ENCODE results near the gene ACVR2B. TPM values are rescaled to one million over a fixed set of nuclear protein-coding genes. Genes with fewer than 3 reads are reported as not detected.

Gene ACVR2B
- total RNA-seq, 1 donor from 2014 or later, result 8.2 TPM

DNA sequence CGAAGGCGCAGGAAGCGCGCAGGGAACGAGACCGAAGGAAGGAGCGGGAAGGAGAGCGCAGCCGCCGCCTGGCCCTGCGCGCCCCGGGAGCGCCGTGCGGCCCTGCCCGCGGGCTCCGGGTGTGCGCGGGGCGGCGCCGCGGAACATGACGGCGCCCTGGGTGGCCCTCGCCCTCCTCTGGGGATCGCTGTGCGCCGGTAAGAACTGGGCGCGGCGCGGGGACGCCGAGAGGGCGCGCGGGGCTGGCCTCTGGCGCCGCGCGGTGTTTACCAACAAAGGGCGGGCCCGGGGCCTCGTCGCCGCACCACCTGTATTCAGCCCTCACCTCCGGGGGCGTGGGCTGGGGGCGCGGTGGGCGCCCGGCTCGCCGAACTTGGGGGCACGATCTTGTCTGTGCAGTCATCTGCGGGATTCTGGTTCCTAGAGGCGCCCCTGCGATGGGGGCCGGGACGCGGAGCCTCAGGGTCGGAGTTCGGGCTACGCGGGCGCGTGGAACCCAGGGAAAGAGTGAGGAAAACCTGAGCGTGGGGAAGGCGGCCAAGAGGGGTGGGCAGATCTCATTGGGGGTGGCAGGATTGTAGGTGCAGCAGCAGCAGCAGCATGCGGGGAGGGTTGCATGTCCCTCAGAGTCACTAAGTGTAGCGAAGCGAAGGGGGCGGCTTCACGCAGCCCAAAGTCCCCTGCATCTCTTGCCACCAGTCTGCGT lies 641 bp downstream of the ACVR2B start:
- H3K27ac ChIP-seq, result peak overlapping the region; percentile 89
- ATAC-seq, result peak; percentile 60 to 69
- no peaks in the 10 kb centered on the region for H3K36me3 ChIP-seq
- no peaks in the 10 kb centered on the region for H3K27me3 ChIP-seq (ENCODE audit: low read depth)
- no peaks in the 10 kb centered on the region for H3K9me3 ChIP-seq
- TF ChIP-seq, protein P1, sequence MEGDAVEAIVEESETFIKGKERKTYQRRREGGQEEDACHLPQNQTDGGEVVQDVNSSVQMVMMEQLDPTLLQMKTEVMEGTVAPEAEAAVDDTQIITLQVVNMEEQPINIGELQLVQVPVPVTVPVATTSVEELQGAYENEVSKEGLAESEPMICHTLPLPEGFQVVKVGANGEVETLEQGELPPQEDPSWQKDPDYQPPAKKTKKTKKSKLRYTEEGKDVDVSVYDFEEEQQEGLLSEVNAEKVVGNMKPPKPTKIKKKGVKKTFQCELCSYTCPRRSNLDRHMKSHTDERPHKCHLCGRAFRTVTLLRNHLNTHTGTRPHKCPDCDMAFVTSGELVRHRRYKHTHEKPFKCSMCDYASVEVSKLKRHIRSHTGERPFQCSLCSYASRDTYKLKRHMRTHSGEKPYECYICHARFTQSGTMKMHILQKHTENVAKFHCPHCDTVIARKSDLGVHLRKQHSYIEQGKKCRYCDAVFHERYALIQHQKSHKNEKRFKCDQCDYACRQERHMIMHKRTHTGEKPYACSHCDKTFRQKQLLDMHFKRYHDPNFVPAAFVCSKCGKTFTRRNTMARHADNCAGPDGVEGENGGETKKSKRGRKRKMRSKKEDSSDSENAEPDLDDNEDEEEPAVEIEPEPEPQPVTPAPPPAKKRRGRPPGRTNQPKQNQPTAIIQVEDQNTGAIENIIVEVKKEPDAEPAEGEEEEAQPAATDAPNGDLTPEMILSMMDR (IDR thresholded peaks at IDR 0.05), result no peak
- peak overlapping the region; percentile 93 for H3K4me3 ChIP-seq
- H3K4me1 ChIP-seq, result peaks cover 36% of the 10 kb centered on the region
- DNase-seq, result peak; percentile 68
- intact Hi-C loops (cut with DNase I), result no loop called here

DNA sequence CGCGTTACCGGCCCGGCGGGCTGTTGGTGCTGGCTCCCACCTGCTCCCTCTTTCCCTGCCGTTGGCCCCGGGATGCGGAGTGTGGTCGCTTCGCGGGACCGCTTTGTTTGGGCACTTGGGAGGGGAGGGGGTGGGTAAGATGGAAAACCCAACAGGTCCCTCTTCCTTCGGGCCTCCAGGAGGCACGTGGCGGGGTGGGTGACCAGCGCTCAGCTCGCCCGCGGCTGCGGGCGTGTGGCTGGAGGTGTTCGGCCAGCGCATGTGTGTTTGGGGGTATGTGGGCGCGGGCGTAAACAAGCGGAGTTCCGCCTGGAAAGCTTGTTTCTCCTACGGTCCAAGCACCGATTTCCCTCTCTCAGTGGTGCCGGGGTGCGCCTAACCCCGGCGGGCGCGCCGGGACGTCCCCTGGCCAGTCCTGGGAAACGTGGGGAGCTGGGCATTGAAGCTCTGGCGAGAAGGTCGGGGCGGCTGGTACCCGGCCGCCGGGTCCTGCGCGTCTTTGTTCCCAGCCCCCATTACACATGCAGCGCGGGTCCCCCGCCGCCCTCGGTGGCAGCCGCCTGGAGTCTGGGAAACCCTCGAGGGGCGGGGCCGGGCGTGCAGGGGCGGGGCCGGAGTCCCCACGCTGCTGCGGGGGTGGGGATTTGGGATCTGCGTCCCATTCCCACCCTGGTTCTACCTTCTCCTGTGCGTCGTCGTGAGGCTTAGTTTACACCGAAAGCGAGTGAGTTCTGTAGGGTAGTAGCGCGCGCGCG lies 1.4 kb downstream of the ACVR2B start:
- no peaks in the 10 kb centered on the region for H3K9me3 ChIP-seq
- TF ChIP-seq, protein P1 (IDR thresholded peaks at IDR 0.05), result no peak
- H3K27me3 ChIP-seq (ENCODE audit: low read depth), result no peaks in the 10 kb centered on the region
- intact Hi-C loops (cut with DNase I), result no loop called here
- peak; percentile 75 for DNase-seq
- peak overlapping the region; percentile 89 for H3K27ac ChIP-seq
- H3K36me3 ChIP-seq, result no peaks in the 10 kb centered on the region
- peak overlapping the region; percentile 93 for H3K4me3 ChIP-seq
- peaks cover 43% of the 10 kb centered on the region for H3K4me1 ChIP-seq
- ATAC-seq, result peak; percentile 74 to 80

DNA sequence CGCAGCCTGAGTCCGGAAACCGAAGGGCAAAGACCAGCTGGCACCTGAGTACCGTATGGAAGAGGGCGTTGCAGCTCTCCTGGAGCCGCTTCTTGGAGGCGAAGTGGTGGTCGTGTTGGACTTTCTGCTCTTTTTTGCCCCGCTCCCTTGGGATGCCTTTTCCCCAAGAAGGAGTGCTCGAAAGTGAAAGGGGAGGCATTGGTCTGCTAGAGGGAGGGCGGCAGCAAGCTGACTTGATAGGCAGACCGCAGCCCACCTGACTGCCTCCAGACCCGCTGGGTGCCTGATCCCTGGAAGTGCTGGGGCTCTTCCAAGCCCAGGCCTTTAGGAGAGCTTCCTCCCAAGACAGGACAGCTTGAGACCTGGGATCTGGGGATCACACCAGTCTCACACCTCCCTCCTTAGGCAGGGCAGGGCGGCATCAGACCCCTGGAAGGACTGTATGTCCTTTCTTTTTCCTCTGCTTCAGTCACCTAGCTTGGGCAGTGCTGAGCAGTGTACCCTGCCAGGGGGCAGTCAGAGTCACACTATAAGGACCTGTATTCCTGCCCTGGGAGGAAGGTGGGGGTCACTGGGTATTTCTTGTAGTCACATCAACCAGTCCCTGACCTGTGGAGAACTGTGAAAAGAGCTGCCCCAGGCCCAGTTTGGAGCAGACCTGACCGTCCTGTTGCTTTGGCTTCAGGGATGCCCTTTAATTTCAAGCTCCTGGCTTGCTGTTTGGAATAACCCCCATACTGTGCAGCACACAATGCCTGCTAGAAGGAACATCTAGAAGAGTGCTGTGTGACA lies 2.1 kb downstream of the ACVR2B start:
- ATAC-seq (peak in 1 of 2 donors; percentile 0), DNase-seq (peak; percentile 55)
- TF ChIP-seq, protein P1 (IDR thresholded peaks at IDR 0.05), result no peak
- Histone ChIP-seq H3K4me3 (peak overlapping the region; percentile 93), H3K27ac (peak overlapping the region; percentile 89), H3K4me1 (peaks cover 51% of the 10 kb centered on the region), H3K27me3 (ENCODE audit: low read depth) (no peaks in the 10 kb centered on the region), H3K9me3 (no peaks in the 10 kb centered on the region), H3K36me3 (no peaks in the 10 kb centered on the region)
- intact Hi-C loops (cut with DNase I), result no loop called here

DNA sequence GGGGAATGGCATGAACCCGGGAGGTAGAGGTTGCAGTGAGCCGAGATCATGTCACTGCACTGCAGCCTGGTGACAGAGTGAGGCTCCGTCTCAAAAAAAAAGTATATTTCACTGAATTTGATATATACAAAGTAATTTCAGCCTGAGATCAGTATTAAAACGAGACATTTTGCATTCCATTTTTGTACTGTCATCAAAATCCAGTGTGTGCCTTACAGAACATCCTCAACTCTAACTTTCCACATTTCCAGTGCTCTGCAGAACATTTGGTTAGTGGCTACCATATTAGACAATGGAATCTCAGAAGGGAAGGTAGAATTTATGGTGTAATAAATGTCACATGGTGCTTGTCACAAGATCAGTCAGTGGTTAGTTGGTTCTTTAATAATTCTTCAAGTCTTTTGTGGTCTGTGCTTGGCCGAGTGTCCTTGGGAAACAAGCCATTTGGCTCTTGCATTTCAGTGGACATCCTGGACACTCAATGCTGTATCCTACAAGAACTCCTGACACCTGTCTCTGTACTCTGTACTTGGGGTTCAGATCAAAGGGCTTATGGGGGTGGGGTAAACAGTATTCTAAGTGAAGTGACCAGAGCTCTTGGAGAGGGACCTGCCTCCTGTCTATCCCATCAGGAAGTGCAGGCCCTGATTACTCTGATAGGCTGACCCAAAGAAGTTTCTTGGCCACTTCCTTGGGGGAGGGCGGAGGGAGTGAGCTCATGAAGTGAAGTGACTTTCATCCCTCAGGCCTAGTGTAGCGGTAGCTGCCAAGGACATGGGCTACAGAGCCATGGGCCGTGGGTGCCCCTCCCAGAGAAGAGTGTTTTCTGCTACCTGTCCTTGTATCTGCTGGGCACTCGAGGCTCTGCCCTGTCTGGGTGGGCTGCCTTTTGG lies 3.7 kb downstream of the ACVR2B start:
- intact Hi-C loops (cut with DNase I), result no loop called here
- ATAC-seq, result no peak

More for the DNA sequence above, 3.7 kb downstream of the ACVR2B start:
- Histone ChIP-seq H3K9me3 (no peaks in the 10 kb centered on the region), H3K27ac (no peak overlapping the region), H3K4me1 (peaks cover 56% of the 10 kb centered on the region), H3K4me3 (no peak overlapping the region), H3K36me3 (no peaks in the 10 kb centered on the region), H3K27me3 (ENCODE audit: low read depth) (no peaks in the 10 kb centered on the region)
- TF ChIP-seq, protein P1 (IDR thresholded peaks at IDR 0.05), result peak; percentile 8
- DNase-seq, result no peak
